ENCODE data around the gene RAB27A.
"Not testable (repeated sequence)": the region's sequence is repeated elsewhere in the genome, so short reads cannot be mapped to it uniquely, and the experiment has no call there.

RAB27A gene

GRCh38 chr15:55289746-55290527 lies at the start of gene RAB27A:
Gene RAB27A (minus strand): TSS chr15:55289813. CDS start chr15:55234934, 54,879 bp downstream.
- in situ Hi-C loops (cut with HindIII; ENCODE audit: low sequenced_read_pairs) = no loop called here

DNA sequence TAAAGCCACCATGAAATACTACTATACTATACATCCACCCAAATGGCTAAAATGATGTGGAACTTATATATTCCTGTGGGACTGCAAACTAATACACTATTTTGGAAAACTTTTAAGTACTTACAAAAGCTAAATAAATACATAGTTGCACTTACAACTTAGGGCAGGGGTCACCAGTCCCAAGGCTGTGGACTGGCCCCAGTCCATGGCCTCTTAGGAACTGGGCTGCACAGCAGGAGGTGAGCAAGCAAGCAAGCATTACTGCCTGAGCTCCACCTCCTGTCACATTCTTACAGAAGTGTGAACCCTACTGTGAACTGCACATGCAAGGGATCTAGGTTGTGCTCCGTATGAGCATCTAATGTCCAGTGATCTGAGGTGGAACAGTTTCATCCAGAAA lies 47.5 kb upstream of the RAB27A start:
- in situ Hi-C loops (cut with HindIII; ENCODE audit: low sequenced_read_pairs) = no loop called here

DNA sequence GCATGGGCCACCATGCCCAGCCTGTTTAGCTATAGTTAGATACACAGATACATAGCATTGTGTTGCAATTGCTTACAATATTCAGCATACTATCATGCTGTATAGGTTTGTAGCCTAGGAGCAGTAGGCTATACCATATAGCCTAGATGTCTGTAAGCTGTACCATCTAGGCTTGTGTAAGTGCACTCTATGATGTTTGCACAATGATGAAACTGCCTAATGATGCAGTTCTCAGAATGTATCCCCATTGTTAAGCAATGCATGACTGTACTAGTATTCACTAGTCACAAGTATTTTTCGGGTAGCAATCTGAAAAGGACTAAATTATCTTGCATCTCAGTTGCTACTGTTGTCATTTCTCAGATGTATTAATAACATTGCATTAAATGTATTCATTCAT lies 45.4 kb upstream of the RAB27A start:
- in situ Hi-C loops (cut with HindIII; ENCODE audit: low sequenced_read_pairs) = no loop called here

DNA sequence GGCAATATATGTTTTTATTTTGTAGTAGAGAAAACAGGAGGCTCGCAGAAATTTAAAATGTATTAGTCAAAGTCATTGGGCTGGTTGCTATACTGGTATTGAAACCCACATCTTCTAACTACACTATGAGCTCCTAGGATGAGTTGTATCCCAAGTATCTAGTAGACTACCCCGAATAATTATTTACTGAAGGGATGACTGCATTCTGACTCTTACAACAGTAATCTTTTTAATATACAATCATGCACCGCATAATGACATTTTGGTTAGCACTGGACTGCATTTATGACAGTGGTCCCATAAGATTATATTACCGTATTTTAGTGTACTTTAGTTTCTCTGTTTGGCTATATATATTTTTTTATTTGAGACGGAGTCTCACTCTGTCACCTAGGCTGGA lies 44.8 kb upstream of the RAB27A start:
- in situ Hi-C loops (cut with HindIII; ENCODE audit: low sequenced_read_pairs) = no loop called here

DNA sequence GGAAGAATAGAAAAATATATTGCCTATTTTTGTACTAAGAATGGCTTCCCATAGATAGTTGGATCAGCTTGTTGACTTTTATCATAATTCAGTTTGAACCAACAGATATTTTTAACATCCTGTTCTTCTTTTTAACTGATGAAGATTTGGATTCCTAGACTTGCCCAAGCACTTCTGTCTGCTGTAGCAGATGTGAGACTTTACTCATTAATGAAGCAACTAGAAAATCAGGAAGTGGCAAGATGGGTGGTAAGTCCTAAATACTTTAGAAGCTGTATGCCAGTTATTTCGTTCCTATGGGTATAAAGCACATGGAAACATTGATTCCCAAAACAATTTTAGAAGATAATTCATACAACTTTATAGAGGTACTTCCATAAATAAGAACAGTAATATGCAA lies 37.8 kb upstream of the RAB27A start:
- in situ Hi-C loops (cut with HindIII; ENCODE audit: low sequenced_read_pairs) = no loop called here

- in situ Hi-C loops (cut with HindIII; ENCODE audit: low sequenced_read_pairs) = no loop called here
Observed at GRCh38 chr15:55322467-55322866, 32.9 kb upstream of the RAB27A start.

DNA sequence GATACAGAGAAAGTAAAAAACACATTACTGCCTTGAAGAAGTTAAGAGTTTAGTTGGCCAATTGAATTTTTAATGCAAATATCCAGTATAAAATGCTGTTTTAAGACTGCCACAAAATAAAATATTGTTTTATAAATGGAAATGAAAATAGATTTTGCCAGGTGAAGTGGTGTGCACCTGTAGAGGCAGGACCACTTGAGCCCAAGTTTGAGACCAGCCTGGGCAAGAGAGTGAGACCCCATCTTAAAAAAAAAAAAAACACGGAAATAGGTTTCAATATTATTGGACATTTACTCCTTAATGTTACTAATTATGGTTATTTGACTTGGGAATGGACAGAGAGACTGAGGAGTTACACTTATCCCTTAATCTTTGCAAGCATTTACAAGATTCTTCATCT lies 31.4 kb upstream of the RAB27A start:
- in situ Hi-C loops (cut with HindIII; ENCODE audit: low sequenced_read_pairs) = no loop called here

DNA sequence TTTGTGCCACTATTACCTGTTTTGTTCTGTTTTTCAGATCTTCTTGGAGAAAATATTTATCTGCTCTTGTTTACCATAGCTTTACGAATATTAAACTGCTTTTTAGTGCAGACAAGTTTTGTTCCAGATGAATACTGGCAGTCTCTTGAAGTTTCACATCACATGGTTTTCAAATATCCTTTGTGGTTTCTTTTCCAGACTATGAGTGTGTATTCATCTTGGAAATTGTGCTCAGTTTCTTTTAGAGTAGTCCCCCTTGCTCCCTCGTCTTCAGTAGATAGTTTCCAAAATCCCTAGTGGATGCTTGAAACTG lies 30.6 kb upstream of the RAB27A start:
- in situ Hi-C loops (cut with HindIII; ENCODE audit: low sequenced_read_pairs) = no loop called here

DNA sequence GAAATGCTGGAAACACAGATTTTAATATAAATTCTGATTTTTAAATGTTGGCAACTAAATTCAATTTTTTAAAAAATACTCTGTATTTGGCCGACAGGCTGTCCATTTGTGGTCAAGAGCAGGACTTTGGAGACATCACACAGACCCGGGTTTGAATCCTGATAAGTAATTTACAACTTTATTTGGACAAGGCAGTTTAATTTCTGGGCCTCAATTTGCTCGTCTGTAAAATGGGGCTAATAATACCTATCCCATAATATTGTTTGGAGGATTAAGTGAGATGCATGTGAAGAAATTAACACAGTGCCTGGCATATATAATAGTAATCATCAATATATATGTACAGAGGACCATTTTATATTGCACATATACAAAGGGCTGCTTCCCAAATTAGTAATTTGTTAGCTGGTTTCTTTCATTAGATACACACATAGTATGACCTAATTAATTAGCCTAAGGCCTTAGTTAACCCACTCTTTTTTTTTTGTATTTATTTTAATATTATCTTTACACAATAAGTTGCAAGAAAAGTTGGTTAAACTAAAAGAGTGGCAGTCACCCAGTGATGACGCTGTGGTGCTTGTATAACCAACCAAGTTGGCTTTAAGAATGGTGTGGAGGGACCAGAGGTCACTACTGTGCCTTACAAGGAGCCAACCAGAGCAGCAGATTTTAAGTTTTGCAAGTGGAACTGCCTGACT lies 30.1 kb upstream of the RAB27A start:
- in situ Hi-C loops (cut with HindIII; ENCODE audit: low sequenced_read_pairs) = no loop called here

GRCh38 chr15:55318588-55319494 lies 29.2 kb upstream of the RAB27A start, which contains the start of the genes PIGB and PIGBOS1:
Gene PIGB (plus strand): TSS chr15:55319222. CDS start chr15:55319251, 29 bp downstream.
Gene PIGBOS1 (minus strand): TSS chr15:55319123. CDS start chr15:55317792, 1,331 bp downstream.
- in situ Hi-C loops (cut with HindIII; ENCODE audit: low sequenced_read_pairs) = no loop called here

DNA sequence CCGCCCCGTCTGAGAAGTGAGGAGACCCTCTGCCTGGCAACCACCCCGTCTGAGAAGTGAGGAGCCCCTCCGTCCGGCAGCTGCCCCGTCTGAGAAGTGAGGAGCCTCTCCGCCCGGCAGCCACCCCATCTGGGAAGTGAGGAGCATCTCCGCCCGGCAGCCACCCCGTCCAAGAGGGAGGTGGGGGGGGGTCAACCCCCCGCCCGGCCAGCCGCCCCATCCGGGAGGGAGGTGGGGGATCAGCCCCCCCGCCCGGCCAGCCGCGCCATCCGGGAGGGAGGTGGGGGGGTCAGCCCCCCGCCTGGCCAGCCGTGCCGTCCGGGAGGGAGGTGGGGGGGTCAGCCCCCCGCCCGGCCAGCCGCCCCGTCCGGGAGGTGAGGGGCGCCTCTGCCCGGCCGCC lies 13.2 kb upstream of the RAB27A start:
- in situ Hi-C loops (cut with HindIII; ENCODE audit: low sequenced_read_pairs) = not testable (repeated sequence)

- in situ Hi-C loops (cut with HindIII; ENCODE audit: low sequenced_read_pairs) = no loop called here
Observed at GRCh38 chr15:55297315-55297714, 7.7 kb upstream of the RAB27A start.

DNA sequence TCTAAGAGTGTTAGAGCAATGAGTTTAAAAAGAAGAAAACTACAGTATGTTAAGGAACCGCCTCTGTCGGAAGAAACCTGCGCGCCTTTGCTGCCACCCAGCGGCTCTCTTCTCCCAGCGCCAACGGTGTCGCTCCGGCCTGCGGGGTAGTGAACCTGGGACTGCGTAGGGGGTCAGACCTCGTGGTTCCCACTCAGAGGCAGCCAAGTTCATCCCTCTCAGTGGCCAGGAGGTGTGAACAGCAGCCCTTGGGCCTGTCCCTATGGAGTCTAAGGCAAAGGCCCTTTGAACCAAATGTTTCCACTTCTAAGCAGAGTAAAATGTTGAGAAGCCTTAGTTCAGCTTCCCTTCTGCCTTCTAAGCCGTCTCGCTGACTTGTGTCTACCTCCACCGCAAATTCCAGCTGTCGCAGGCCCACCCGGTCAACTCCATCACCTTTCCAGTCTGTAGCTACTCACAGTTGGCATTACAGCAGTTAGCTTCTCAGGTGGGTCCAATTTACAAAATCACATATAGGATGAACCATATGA lies 980 bp upstream of the RAB27A start:
- in situ Hi-C loops (cut with HindIII; ENCODE audit: low sequenced_read_pairs) = no loop called here

DNA sequence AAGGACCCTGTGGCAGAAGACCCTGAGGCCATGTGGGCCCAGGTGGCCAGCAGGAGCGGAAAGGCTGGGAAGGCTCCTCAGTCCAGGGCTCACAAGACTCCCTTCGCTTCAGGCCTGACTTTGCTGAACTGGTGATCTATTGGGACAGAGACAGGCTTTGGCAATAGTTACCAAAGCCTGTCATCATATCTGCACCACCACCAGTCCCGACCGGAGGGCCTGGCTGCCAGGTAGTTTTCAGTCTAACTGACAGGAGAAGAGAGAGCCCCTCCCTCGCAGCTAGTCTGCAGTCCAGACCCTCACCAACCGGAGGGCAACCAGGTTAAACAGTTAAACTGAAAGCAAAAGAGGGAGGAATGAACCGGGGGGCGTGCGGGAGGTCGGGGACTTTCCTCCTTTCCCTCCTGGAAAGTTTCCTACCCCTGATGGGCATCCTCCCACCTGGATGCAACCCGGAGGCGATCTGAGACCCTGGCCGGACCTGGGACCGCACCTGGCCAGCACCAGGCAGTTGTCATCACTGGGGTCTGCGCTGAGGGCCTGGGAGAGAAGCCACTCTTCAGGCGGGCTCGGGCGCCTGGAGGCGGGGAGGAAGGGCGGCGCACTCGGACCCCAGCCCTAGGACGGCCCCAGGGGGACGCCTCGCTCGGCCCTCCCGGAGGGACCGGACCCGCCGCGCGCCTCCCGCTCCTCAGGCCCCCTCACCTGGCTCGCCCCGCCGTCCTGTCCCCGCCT lies 435 bp downstream of the RAB27A start:
- in situ Hi-C loops (cut with HindIII; ENCODE audit: low sequenced_read_pairs) = no loop called here

DNA sequence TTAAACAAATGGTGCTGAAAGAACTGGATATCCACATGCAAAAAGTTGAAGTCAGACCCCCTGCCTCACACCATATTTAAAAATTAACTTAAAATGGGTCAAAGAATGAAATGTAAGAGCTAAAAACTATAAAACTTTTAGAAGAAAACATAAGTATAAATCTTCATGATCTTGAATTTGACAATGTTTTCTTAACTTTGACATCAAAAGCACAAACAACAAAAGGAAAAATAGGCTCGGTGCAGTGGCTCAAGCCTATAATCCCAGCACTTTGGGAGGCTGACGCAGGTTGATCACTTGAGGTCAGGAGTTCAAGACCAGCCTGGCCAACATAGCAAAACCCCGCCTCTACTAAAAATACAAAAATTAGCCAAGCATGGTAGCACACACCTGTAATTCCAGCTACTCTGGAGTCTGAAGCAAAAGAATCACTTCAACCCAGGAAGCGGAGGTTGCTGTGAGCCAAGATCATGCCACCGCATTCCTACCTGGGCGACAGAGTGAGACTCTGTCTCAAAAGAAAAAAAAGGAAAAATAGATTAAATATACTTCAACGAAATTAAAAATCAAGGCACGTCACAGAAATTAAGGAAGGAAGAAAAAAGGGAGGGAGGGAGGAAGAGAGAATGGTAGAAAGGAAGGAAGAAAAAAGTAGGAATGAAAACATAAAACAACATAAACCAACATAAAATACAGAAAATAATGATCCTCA lies 1.5 kb downstream of the RAB27A start:
- in situ Hi-C loops (cut with HindIII; ENCODE audit: low sequenced_read_pairs) = no loop called here

DNA sequence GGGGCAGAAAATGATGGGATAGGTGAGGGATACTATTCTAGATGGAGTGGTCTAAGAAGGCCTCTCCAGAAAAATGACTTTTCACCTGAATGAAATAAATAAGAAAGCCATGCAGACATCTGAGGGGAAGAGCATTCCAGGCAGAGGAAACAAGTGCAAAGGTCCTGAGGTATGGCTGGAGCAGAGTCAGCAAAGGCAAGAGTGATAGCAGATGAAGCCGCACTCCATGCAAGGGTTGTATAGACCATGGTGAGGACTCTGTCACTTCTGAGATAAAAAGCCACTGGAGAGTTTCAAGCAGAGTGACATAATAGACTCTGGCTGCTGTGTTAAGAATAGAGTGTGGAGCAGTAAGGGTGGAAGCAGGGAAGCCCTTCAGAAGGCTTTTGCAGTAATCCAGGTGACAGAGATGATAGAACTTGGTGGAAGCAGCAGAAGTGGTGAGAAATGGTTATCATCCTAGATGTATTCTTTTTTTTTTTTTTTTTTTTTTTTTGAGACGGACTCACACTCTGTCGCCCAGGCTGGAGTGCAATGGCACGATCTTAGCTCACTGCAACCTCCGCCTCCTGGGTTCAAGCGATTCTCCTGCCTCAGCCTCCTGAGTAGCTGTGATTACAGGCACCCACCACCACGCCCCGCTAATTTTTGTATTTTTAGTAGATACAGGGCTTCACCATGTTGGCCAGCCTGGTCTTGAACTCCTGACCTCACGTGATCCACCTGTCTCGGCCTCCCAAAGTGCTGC lies 3.0 kb downstream of the RAB27A start:
- in situ Hi-C loops (cut with HindIII; ENCODE audit: low sequenced_read_pairs) = not testable (repeated sequence)

GRCh38 chr15:55284426-55284825 lies 5.2 kb downstream of the RAB27A start:
- in situ Hi-C loops (cut with HindIII; ENCODE audit: low sequenced_read_pairs) = no loop called here

DNA sequence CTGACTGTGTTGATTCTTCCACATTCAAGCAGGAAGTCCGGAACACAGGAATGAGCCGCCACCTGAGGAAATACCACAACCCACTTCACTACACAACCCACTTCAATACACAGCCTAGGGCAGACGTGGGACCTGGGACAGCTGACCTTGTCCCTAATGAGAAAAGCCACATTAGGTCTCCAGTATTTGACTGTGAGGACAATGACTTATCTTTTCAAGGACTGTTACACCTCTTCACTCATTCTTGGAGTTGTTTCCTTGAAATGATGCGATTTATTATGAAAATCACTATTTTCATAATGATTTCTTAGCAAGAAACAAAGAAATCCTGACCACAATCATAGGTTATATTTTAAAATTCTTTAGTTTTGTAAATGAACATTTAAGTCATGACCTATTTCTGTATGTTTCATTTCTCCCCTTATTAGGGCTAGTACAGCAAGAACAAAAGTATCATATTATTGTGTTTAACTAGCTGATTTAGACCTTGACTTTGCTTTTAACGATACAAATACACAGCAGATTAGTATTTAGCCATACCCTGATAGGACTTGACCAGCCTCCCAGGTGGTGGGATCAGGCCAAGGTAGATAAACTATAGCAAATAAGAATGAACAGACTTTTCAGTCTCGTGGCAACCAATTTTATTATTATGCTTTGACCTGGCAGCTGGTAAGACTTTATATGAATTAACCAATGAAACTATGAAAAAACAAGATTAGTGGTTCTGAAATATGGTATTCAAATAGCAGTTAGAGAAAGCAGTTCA lies 6.0 kb downstream of the RAB27A start:
- in situ Hi-C loops (cut with HindIII; ENCODE audit: low sequenced_read_pairs) = no loop called here
